H1 (cell line): ENCODE results near the gene CACNA1C. TPM values are rescaled to one million over a fixed set of nuclear protein-coding genes. Genes with fewer than 3 reads are reported as not detected.

ENCODE experiments used
- RAD21 ChIP-seq, 2 experiments: IDR thresholded peaks in 1 of 2; conservative IDR thresholded peaks in 1 of 2; 2 replicates each; pipeline ENCODE4 v1.6.1; 2011; ENCODE audit warnings: low read depth in 2 of 2, low read length in 2 of 2, improper control_type of control experiment in 1 of 2, inconsistent platforms in 1 of 2, mild to moderate bottlenecking in 1 of 2, moderate library complexity in 1 of 2
- TAF1 ChIP-seq: IDR thresholded peaks from 2 replicates; pipeline ENCODE4 v1.6.1; 2011; ENCODE audit warnings: mild to moderate bottlenecking, low read depth, low read length
- polyA plus RNA-seq, 7 experiments: library from polyadenylated mRNA; depleted of rRNA in 3 of 7; stranded (reverse) in 5 of 7; unstranded in 2 of 7; fragments of >200 nt in 5 of 7; fragments of 200-250 nt in 2 of 7; gene quantifications; 1 replicate in 5 of 7; 2 replicates in 1 of 7; 4 replicates in 1 of 7; pipeline versions ENCODE4 v1.2.1 to v1.2.3, GENCODE V29; 2011 to 2013; ENCODE audit warnings: missing spikeins in 2 of 7, mixed read lengths in 2 of 7
- total RNA-seq: library from RNA; stranded (reverse); fragmentation: NEBNext Ultra II Directional; extraction: Animal tissue kit (Norgen Biotek cat#: 25700); gene quantifications from 2 replicates; pipeline ENCODE4 v1.2.1, GENCODE V29; 2021

Gene CACNA1C
- total and polyA plus RNA-seq, 2 of the 8 experiments (the other 6 are each of a cell fraction or from before 2014, with no cell fraction given) = 1.3 TPM

GRCh38 chr12:2183556-2184541 is 131.1 kb downstream of the CACNA1C start (continued):
- TF ChIP-seq TAF1 (no peak), RAD21 (IDR thresholded peaks at IDR 0.05 in 1 of 2, conservative IDR thresholded peaks at IDR 0.05 in 1 of 2; ENCODE audit: low read depth in 2 of 2, low read length in 2 of 2) (peak; percentile 26 to 49; a peak in 3 of 4 replicates)
